Raji (cell line): ENCODE results near the gene SVIL.

Source experiments
- POLR2A ChIP-seq: IDR thresholded peaks from 2 replicates; pipeline ENCODE4 v1.6.1; 2011; ENCODE audit warnings: low read depth, low read length, control low read depth; ENCODE audit not compliant: insufficient read depth

SVIL gene

GRCh38 chr10:29479081-29479925, 155.5 kb downstream of the SVIL start:
- TF ChIP-seq POLR2A = no peak

DNA sequence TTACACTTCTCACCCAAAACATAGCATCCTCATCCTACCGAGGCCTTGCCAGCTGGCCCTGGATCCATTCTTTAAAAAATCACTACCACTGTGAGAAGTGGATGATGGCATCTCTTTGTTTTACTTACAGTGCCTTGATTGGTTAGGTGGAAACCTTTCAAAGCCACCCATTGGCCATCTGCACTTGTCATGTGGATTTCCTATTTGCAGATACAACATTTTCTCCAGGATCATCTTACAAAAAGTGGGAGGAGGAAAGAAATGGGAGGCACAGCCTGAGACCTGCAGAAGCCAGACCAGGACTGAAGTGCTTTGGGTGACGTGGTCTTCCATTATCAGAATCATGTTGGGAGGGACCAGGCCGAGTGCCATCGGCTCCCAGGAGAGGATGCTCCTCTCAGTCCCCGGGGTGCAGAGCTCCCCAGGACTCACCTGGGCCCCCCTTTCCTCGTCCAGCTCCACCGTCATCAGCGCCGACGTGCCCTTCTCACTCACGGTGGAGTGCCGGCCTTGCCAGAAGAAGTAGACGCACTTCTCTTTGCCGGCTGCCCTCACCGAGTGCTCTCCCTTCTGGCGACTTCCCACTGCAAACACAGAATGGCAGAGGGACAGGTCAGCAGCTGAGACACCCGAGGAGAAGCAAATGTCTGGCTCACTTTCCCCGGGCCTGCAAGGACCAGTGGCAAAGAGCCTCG, 161.2 kb downstream of the SVIL start:
- no peak for TF ChIP-seq POLR2A

DNA sequence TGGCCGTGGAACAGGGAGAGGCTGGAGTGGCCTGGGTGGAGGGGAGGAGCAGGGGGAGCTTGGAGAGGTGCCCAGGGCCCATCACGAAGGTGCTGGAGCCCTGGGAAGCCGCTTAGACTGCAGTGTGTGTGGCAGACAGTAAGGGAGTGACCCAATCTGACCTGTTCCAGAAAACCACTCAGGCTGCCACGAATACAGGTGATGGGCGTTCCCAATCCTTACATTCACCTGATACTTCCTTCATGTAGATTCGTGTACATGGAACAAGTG, 161.7 kb downstream of the SVIL start:
- TF ChIP-seq POLR2A = no peak

- TF ChIP-seq POLR2A = no peak
Measured at GRCh38 chr10:29472301-29473086, 162.3 kb downstream of the SVIL start.

DNA sequence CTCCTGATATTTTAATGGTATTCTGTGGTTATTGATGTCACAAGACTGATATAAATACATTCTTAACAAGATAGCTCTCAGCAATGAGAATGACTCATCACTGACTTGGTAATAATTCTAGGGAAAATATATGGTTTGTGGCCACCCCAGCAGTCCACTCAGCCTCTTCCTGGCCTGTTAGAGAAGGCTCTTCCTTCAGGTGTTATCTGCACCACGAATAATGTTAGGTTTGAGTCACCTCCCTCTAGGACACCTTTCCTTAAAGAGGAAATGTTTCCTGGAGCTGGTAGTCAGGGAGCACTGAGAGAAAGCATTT, 163.3 kb downstream of the SVIL start:
- no peak for TF ChIP-seq POLR2A

GRCh38 chr10:29470843-29471543, 163.8 kb downstream of the SVIL start:
- no peak for TF ChIP-seq POLR2A

GRCh38 chr10:29470355-29470705, 164.4 kb downstream of the SVIL start:
- no peak for TF ChIP-seq POLR2A

- TF ChIP-seq POLR2A = no peak
Measured at GRCh38 chr10:29469481-29470354, 165.1 kb downstream of the SVIL start.

DNA sequence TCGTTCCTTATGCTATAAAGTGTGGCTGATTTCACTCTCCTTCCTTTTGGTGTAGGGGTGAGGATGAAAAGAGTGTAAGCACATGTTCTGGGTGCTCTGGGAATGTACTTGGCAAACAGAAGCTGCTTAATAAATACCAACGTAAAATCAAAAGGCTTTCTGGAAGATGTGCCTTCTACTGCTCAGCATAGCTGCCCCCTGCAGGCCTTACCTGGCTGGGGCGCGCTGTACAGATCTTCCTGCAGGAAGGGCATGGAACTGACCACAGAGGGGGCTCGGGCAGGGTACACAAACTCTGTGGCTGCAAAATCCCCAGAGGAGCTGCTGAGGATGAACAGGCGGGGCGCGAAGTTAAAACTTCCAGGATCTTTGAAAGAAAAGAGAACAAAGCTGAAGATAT, 169.4 kb downstream of the SVIL start:
- no peak for TF ChIP-seq POLR2A

DNA sequence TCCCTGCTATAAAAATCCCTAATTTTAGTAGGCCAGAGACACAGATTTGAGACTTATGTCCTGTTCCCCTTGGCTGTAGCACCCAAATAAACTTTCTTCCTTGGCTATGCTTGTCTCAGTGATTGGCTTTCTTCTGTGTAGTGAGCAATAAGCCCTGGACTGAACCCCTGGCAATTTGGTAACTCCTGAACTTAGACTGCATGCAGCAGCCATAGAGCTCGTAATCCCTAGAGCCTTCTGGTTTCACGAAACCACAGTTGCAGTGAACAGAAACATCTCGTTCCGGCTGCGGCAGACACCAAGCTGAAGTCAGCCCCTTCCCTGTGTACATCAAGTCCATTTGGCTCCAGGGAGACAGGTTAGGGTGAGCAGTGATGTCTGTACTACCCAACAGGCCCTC, 173.7 kb downstream of the SVIL start:
- no peak for TF ChIP-seq POLR2A

DNA sequence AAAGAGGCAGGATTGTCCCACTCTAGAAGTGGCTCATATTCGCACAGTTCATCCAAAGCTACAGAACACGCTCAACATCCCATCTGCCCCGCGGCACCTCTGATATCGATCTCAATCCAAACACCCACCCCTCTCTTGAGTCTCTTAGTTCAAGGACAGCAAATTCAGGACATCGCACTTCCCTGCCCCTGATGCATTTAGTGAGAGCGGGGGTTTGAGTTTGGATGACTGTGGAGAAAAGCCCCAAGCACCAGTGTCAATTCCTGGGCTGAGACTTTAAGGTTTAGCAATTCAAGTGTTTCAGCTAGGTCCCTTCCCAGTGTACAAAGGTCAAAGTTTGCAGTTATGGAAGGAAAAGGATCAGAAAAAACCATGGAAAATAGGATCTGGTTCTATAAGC, 179.7 kb downstream of the SVIL start:
- no peak for TF ChIP-seq POLR2A

GRCh38 chr10:29454250-29454649, 180.5 kb downstream of the SVIL start:
- TF ChIP-seq POLR2A = no peak

- no peak for TF ChIP-seq POLR2A
Measured at GRCh38 chr10:29452546-29452945, 182.2 kb downstream of the SVIL start.

GRCh38 chr10:29451946-29452345, 182.8 kb downstream of the SVIL start:
- TF ChIP-seq POLR2A = no peak

DNA sequence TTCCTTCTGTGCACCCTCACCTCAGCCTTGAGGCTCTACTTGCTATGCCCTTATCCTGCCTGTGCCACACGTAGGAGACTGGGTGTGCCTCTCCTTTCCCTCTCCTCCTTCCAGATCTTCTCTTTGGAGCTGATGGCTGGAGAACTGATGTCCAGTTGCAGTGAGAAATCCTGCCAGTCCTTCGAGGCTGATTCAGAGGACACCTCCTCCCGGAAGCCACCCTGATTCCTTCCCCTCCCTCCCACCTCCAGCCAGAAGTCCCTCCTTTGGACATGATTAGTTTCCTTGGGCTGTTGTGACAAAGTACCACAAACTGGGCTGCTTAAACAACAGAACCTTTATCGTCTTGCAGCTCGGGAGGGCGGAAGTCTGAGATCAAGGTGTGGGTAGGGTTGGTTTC, 184.4 kb downstream of the SVIL start:
- no peak for TF ChIP-seq POLR2A
